H9 (cell line): ENCODE measurements around the gene AKAP11. TPM values are rescaled to one million over a fixed set of nuclear protein-coding genes. Genes with fewer than 3 reads are reported as not detected.

ENCODE experiments used
- DNase-seq: peaks from one replicate; pipeline ENCODE4 v3.0.0-alpha.2; 2017
- H2AFZ ChIP-seq: one replicate; pipeline ENCODE4 v1.6.1; 2013; ENCODE audit warnings: mild to moderate bottlenecking, low read length, control low read depth, moderate library complexity
- H2AK5ac ChIP-seq: 2 replicates; pipeline ENCODE4 v1.6.1; 2013; ENCODE audit warnings: low read length, control low read depth, mixed read lengths; ENCODE audit not compliant: insufficient read length
- H2BK120ac ChIP-seq: one replicate; pipeline ENCODE4 v1.6.1; 2013; ENCODE audit warnings: low read depth, mild to moderate bottlenecking, low read length, control low read depth, inconsistent platforms; ENCODE audit not compliant: poor library complexity, severe bottlenecking
- H2BK12ac ChIP-seq: 2 replicates; pipeline ENCODE4 v1.6.1; 2013; ENCODE audit warnings: low read length, control low read depth, mixed read lengths, low read depth; ENCODE audit not compliant: insufficient read length
- H2BK15ac ChIP-seq: 2 replicates; pipeline ENCODE4 v1.6.1; 2013; ENCODE audit warnings: low read depth, low read length, control low read depth
- H2BK20ac ChIP-seq: one replicate; pipeline ENCODE4 v1.6.1; 2013; ENCODE audit warnings: low read depth, mild to moderate bottlenecking, low read length, control low read depth, inconsistent platforms; ENCODE audit not compliant: poor library complexity, severe bottlenecking
- H2BK5ac ChIP-seq: 2 replicates; pipeline ENCODE4 v1.6.1; 2013; ENCODE audit warnings: low read length, control low read depth, mixed read lengths; ENCODE audit not compliant: insufficient read length
- H3K14ac ChIP-seq: 2 replicates; pipeline ENCODE4 v1.6.1; 2013; ENCODE audit warnings: low read length, control low read depth; ENCODE audit not compliant: insufficient read depth
- H3K18ac ChIP-seq: 2 replicates; pipeline ENCODE4 v1.6.1; 2013; ENCODE audit warnings: low read depth, mild to moderate bottlenecking, mixed read lengths, low read length, control low read depth; ENCODE audit not compliant: insufficient read length
- H3K23ac ChIP-seq: 2 replicates; pipeline ENCODE4 v1.6.1; 2013; ENCODE audit warnings: low read length, control low read depth, mixed read lengths, low read depth; ENCODE audit not compliant: insufficient read length
- H3K23me2 ChIP-seq: 2 replicates; pipeline ENCODE4 v1.6.1; 2013; ENCODE audit warnings: low read depth, mild to moderate bottlenecking, mixed read lengths, low read length, control low read depth; ENCODE audit not compliant: insufficient read length, poor library complexity, severe bottlenecking
- H3K27ac ChIP-seq: 2 replicates; pipeline ENCODE4 v1.5.1; 2013; ENCODE audit warnings: low read length, control low read depth, mixed read lengths, low read depth; ENCODE audit not compliant: insufficient read length
- H3K27me3 ChIP-seq: 2 replicates; pipeline ENCODE4 v1.6.1; 2013; ENCODE audit warnings: low read length, control low read depth, inconsistent platforms; ENCODE audit not compliant: insufficient read depth
- H3K4ac ChIP-seq: 2 replicates; pipeline ENCODE4 v1.6.1; 2013; ENCODE audit warnings: low read depth, mild to moderate bottlenecking, control low read depth, inconsistent platforms, low read length, moderate library complexity
- H3K4me1 ChIP-seq: 2 replicates; pipeline ENCODE4 v1.6.1; 2013; ENCODE audit warnings: low read length, control low read depth, inconsistent platforms; ENCODE audit not compliant: insufficient read depth
- H3K4me2 ChIP-seq: 2 replicates; pipeline ENCODE4 v1.6.1; 2013; ENCODE audit warnings: low read length, control low read depth, mixed read lengths; ENCODE audit not compliant: insufficient read length, insufficient read depth
- H3K56ac ChIP-seq: 2 replicates; pipeline ENCODE4 v1.6.1; 2013; ENCODE audit warnings: low read depth, mild to moderate bottlenecking, mixed read lengths, low read length, control low read depth; ENCODE audit not compliant: insufficient read length
- H3K79me1 ChIP-seq: 2 replicates; pipeline ENCODE4 v1.6.1; 2013; ENCODE audit warnings: low read depth, mild to moderate bottlenecking, moderate library complexity, low read length, control low read depth, inconsistent platforms; ENCODE audit not compliant: insufficient read depth, poor library complexity, severe bottlenecking
- H3K79me2 ChIP-seq: 2 replicates; pipeline ENCODE4 v1.6.1; 2013; ENCODE audit warnings: low read length, control low read depth, inconsistent platforms; ENCODE audit not compliant: insufficient read depth
- H3K9ac ChIP-seq: 2 replicates; pipeline ENCODE4 v1.6.1; 2013; ENCODE audit warnings: low read length, control low read depth, mixed read lengths; ENCODE audit not compliant: insufficient read length; ENCODE audit errors: extremely low read depth
- H3K9me3 ChIP-seq: one replicate; pipeline ENCODE4 v1.6.1; 2013; ENCODE audit warnings: low read depth, low read length, inconsistent platforms; ENCODE audit not compliant: control insufficient read depth
- H3T11ph ChIP-seq: one replicate; pipeline ENCODE4 v1.6.1; 2013; ENCODE audit warnings: mild to moderate bottlenecking, low read length, control low read depth, inconsistent platforms
- H4K20me1 ChIP-seq: one replicate; pipeline ENCODE4 v1.6.1; 2013; ENCODE audit not compliant: control insufficient read depth, insufficient read length, insufficient read depth
- H4K5ac ChIP-seq: 2 replicates; pipeline ENCODE4 v1.6.1; 2013; ENCODE audit warnings: low read depth, mild to moderate bottlenecking, mixed read lengths, low read length, control low read depth; ENCODE audit not compliant: insufficient read length
- H4K8ac ChIP-seq: replicated peaks from 2 replicates; pipeline ENCODE4 v1.6.1; 2013; ENCODE audit warnings: low read length, control low read depth, mixed read lengths, low read depth; ENCODE audit not compliant: insufficient read length
- H4K91ac ChIP-seq: 2 replicates; pipeline ENCODE4 v1.6.1; 2013; ENCODE audit warnings: low read depth, mild to moderate bottlenecking, moderate library complexity, mixed read lengths, low read length, control low read depth; ENCODE audit not compliant: insufficient read length
- H3K27ac Mint-ChIP-seq, 3 experiments: 2 replicates in 2 of 3; 3 replicates in 1 of 3; pipeline ENCODE4 v1.8.0; 2020 to 2021; ENCODE audit warnings: mixed read lengths in 3 of 3, mild to moderate bottlenecking in 1 of 3, moderate library complexity in 1 of 3
- H3K27me3 Mint-ChIP-seq: 2 replicates; pipeline ENCODE4 v1.8.0; 2021; ENCODE audit warnings: low read depth, mild to moderate bottlenecking, moderate library complexity, mixed read lengths
- H3K36me3 Mint-ChIP-seq, 3 experiments: 2 replicates in 2 of 3; 3 replicates in 1 of 3; pipeline ENCODE4 v1.8.0; 2020 to 2021; ENCODE audit warnings: low read depth in 3 of 3, mixed read lengths in 3 of 3; ENCODE audit not compliant: insufficient read depth in 1 of 3
- H3K4me1 Mint-ChIP-seq, 2 experiments: 2 replicates each; pipeline ENCODE4 v1.8.0; 2020; ENCODE audit warnings: mixed read lengths in 2 of 2
- H3K4me3 Mint-ChIP-seq, 2 experiments: 2 replicates in 1 of 2; 3 replicates in 1 of 2; pipeline ENCODE4 v1.8.0; 2020 to 2021; ENCODE audit warnings: mild to moderate bottlenecking in 2 of 2, mixed read lengths in 2 of 2, moderate library complexity in 1 of 2
- H3K9me3 Mint-ChIP-seq, 2 experiments: 2 replicates in 1 of 2; 3 replicates in 1 of 2; pipeline ENCODE4 v1.8.0; 2020; ENCODE audit warnings: mild to moderate bottlenecking in 2 of 2, mixed read lengths in 2 of 2, moderate library complexity in 1 of 2
- CTCF ChIP-seq: fragments of 200-600 bp; sonication (generic); conservative IDR thresholded peaks from 3 replicates; pipeline ENCODE4 v1.8.0; 2021; ENCODE audit warnings: antibody characterized with exemption, mild to moderate bottlenecking
- WGBS: extraction: QIAGEN DNeasy Blood & Tissue Kit; methylation state at CpG from one replicate; pipeline ENCODE4 v1.1.7; 2013; ENCODE audit warnings: missing lambda C conversion rate, low lambda C conversion rate, mixed read lengths; ENCODE audit not compliant: insufficient read length; ENCODE audit errors: extremely low coverage; 5-methylcytosine and 5-hydroxymethylcytosine counted together
- total RNA-seq: library from RNA; stranded (reverse); gene quantifications from 2 replicates; pipeline ENCODE4 v1.2.1, GENCODE V29; 2021

AKAP11 gene
- total RNA-seq, 1 experiment from 2014 or later = 20.5 TPM

DNA sequence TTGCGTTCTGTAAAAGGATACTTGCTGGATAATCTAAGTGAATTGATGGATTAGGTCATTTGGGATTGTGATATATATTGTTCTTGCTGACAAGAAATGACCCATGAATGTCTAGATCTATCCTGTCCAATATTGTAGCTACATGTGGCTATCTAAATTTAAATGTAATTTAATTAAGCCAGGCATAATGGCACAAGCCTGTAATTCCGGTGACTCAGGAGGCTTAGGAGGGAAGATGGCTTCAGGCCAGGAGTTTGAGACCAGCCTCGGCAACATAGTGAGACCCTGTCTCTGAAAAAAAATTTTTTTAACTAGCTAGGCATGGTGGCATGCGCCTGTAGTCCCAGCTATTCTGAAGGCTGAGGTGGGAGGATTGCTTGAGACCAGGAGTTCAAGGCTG is 39.3 kb upstream of the AKAP11 start:
- no peak overlapping the region for H3K18ac ChIP-seq
- no peak overlapping the region for H3K4me2 ChIP-seq
- H3K9me3 ChIP-seq = no peaks in the 10 kb centered on the region
- no peak overlapping the region for H3K4ac ChIP-seq
- no peaks in the 10 kb centered on the region for H3K27me3 ChIP-seq
- H4K8ac ChIP-seq = no peak overlapping the region
- Mint-ChIP-seq H3K27me3 (no peaks in the 10 kb centered on the region), H3K36me3 (no peaks in the 10 kb centered on the region), H3K4me3 (no peak overlapping the region), H3K27ac (no peak overlapping the region; a peak in 1 of 7 replicates), H3K9me3 (no peaks in the 10 kb centered on the region), H3K4me1 (peaks cover 6 to 11% of the 10 kb centered on the region in 2 experiments)
- no peak overlapping the region for H3K14ac ChIP-seq
- H2AK5ac ChIP-seq = no peak overlapping the region
- no peaks in the 10 kb centered on the region for H4K20me1 ChIP-seq
- H4K5ac ChIP-seq = no peak overlapping the region
- H3K23me2 ChIP-seq = no peaks in the 10 kb centered on the region
- H3K56ac ChIP-seq = no peak overlapping the region
- H3K4me1 ChIP-seq = no peaks in the 10 kb centered on the region
- no peak overlapping the region for H2AFZ ChIP-seq
- no peak overlapping the region for H3K23ac ChIP-seq
- no peak overlapping the region for H3K27ac ChIP-seq
- H3K9ac ChIP-seq = no peak overlapping the region
- no peak overlapping the region for H3T11ph ChIP-seq
- TF ChIP-seq CTCF = no peak
- no peak overlapping the region for H2BK12ac ChIP-seq
- H3K79me2 ChIP-seq = no peaks in the 10 kb centered on the region
- H2BK120ac ChIP-seq = no peak overlapping the region
- H2BK5ac ChIP-seq = no peak overlapping the region
- no peak overlapping the region for H2BK20ac ChIP-seq
- H3K79me1 ChIP-seq = no peaks in the 10 kb centered on the region
- WGBS = no CpG with 5 or more reads among the region's 4 CpGs
- no peak overlapping the region for H4K91ac ChIP-seq
- H2BK15ac ChIP-seq = no peak overlapping the region
- no peak for DNase-seq
